Astrocyte of the cerebellum (primary cell): ENCODE data around the gene INPP4A.

ENCODE experiments used
- DNase-seq: peaks from one replicate; pipeline ENCODE4 v3.0.0-alpha.2; 2011; ENCODE audit warnings: low read depth
- H3K4me3 ChIP-seq: 2 replicates; pipeline ENCODE4 v1.5.1; 2011; ENCODE audit warnings: mild to moderate bottlenecking, low read depth, low read length, moderate library complexity
- in situ Hi-C: cut with HindIII; loops from 2 replicates; pipeline ENCODE4 v1.10.0; 2017; ENCODE audit warnings: low sequenced_read_pairs
- TF ChIP-seq, protein P1 (sequence below): IDR thresholded peaks from 2 replicates; pipeline ENCODE4 v1.5.1; 2012; ENCODE audit warnings: low read length, low read depth, moderate library complexity, mild to moderate bottlenecking; ENCODE audit errors: missing control alignments

INPP4A gene

DNA sequence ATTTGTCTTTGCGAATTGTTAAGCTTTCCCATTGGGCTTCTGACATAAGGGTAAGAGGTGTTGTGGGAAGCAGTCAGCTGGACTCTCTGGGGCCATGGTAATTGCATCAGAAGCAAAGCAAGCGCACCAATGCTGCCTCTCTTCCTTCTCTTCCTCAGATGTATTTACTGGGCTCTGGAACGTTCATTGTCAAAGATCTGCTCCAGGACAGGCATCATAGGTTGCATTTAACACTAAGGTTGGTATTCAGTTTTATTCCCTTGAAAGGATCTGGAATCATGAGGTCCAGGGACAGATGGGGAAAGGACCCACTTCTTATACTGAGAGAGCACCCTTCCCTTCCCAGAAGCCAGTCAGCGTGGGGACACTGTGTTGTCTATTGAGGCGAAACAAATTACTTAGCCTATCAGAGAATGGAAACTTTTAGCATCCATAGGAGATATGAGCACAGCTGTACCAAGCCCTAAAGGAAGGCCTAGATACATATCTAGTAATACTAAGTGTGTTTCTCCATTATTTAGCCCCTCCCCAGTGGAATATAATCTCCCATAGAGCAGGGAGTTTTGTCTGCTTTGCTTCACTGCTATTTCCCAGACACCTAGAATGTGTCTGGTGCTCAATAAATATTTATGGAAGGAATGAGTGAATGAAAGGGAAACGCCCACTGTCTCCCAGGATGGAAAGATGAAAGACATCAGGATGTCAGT is 91.5 kb downstream of the INPP4A start:
- H3K4me3 ChIP-seq = no peak overlapping the region
- no peak for DNase-seq
- in situ Hi-C loops = no loop called here
- TF ChIP-seq, protein P1, sequence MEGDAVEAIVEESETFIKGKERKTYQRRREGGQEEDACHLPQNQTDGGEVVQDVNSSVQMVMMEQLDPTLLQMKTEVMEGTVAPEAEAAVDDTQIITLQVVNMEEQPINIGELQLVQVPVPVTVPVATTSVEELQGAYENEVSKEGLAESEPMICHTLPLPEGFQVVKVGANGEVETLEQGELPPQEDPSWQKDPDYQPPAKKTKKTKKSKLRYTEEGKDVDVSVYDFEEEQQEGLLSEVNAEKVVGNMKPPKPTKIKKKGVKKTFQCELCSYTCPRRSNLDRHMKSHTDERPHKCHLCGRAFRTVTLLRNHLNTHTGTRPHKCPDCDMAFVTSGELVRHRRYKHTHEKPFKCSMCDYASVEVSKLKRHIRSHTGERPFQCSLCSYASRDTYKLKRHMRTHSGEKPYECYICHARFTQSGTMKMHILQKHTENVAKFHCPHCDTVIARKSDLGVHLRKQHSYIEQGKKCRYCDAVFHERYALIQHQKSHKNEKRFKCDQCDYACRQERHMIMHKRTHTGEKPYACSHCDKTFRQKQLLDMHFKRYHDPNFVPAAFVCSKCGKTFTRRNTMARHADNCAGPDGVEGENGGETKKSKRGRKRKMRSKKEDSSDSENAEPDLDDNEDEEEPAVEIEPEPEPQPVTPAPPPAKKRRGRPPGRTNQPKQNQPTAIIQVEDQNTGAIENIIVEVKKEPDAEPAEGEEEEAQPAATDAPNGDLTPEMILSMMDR = no peak

DNA sequence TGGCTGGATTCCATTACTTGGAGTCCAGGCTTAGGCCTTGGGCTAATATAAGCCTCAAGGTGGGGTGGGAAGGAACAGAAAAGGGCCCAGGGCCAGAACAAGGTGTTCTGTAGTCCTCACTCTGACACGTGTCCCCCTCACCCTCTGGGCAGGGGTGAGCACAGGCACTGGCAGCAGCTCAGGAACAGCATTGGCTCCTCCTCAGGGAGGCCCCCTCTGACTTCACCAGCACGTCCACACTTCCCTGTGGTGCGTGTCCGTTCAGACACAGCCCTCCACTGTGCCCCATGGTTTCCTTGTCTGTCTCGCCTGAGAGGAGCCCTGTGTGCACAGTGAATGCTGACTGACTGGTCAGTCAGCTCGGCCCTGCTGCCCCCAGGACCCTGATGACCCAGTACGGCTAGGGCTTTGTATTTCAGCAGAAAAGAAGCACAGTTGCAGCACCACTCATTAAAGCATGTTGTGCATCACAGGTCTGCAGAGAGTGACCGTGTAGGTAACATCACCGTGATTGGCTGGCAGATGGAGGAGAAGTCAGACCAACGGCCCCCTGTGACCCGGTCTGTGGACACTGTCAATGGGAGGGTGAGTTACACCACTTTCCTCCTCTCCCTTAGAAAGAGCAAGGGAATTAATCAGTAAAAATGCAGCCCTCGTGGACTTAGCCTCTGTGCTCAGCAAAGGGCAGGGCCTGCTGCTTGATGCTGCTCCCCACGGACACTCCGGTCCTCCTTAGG is 92.9 kb downstream of the INPP4A start:
- H3K4me3 ChIP-seq = no peak overlapping the region
- in situ Hi-C loops = no loop called here
- TF ChIP-seq, protein P1 = no peak
- DNase-seq = no peak

GRCh38 chr2:98538280-98539041 is 93.8 kb downstream of the INPP4A start:
- peak; percentile 48 for DNase-seq
- TF ChIP-seq, protein P1 = no peak
- H3K4me3 ChIP-seq = no peak overlapping the region
- in situ Hi-C loops = no loop called here

DNA sequence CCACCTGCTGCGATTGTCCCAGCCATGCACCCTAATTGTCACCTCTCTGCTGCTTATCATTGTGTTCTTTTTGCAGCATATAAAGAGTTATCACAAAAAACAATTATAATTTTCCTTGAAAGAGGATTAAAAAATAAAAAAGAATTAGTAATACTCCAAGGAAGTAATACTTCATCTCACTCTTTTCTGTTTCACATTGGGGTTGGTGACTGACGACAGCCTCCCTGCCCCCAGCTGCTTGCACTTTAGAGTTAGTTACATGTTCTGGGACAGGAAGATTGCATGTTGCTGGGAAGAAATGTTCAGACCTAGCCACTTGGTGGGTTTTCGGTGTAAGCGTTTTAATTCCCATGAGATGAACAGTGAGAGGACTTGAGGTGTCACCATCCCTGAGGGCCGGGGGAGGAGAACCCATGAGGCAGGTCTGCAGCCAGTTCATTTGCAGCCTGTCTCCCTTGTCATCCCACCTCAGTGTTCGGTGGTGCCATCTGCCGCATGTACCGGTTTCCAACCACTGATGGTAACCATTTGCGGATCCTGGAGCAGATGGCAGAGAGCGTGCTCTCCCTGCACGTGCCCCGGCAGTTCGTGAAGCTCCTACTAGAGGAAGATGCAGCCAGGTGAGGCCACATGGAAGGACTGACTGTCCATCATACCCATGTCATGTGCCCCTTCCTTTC is 94.5 kb downstream of the INPP4A start:
- no peak for DNase-seq
- TF ChIP-seq, protein P1 = no peak
- H3K4me3 ChIP-seq = no peak overlapping the region
- in situ Hi-C loops = no loop called here

GRCh38 chr2:98540536-98540935 is 95.9 kb downstream of the INPP4A start:
- no peak overlapping the region for H3K4me3 ChIP-seq
- TF ChIP-seq, protein P1 = no peak
- in situ Hi-C loops = no loop called here
- DNase-seq = no peak

GRCh38 chr2:98541489-98541888 is 96.8 kb downstream of the INPP4A start:
- DNase-seq = no peak
- no peak overlapping the region for H3K4me3 ChIP-seq
- in situ Hi-C loops = no loop called here
- TF ChIP-seq, protein P1 = no peak
